ENCODE results near the gene EXT2.

EXT2 gene

GRCh38 chr11:44208976-44209603 lies 113.6 kb downstream of the EXT2 start:
- DNase-seq, result no peak

- no peak for DNase-seq
Observed at GRCh38 chr11:44212128-44212527, 116.7 kb downstream of the EXT2 start.

- DNase-seq, result no peak
Observed at GRCh38 chr11:44213148-44213547, 117.7 kb downstream of the EXT2 start.

- DNase-seq, result no peak
Observed at GRCh38 chr11:44217432-44217831, 122.0 kb downstream of the EXT2 start.

GRCh38 chr11:44219830-44220796 lies 124.6 kb downstream of the EXT2 start:
- no peak for DNase-seq

GRCh38 chr11:44221456-44221855 lies 126.0 kb downstream of the EXT2 start:
- no peak for DNase-seq

- DNase-seq, result no peak
Observed at GRCh38 chr11:44221992-44222391, 126.5 kb downstream of the EXT2 start.

- DNase-seq, result no peak
Observed at GRCh38 chr11:44223238-44223637, 127.8 kb downstream of the EXT2 start.

- DNase-seq, result no peak
Observed at GRCh38 chr11:44224867-44225501, 129.5 kb downstream of the EXT2 start.

- DNase-seq, result no peak
Observed at GRCh38 chr11:44226490-44226889, 131.0 kb downstream of the EXT2 start.

GRCh38 chr11:44226945-44227344 lies 131.5 kb downstream of the EXT2 start:
- no peak for DNase-seq

GRCh38 chr11:44228379-44228778 lies 132.9 kb downstream of the EXT2 start:
- DNase-seq, result no peak

- DNase-seq, result no peak
Observed at GRCh38 chr11:44229098-44229497, 133.6 kb downstream of the EXT2 start.

GRCh38 chr11:44229624-44230023 lies 134.1 kb downstream of the EXT2 start:
- no peak for DNase-seq

- DNase-seq, result no peak
Observed at GRCh38 chr11:44235765-44236201, 140.3 kb downstream of the EXT2 start.

- DNase-seq, result no peak
Observed at GRCh38 chr11:44236296-44236695, 140.8 kb downstream of the EXT2 start.

- DNase-seq, result no peak
Observed at GRCh38 chr11:44237156-44237555, 141.7 kb downstream of the EXT2 start.

- DNase-seq, result no peak
Observed at GRCh38 chr11:44241851-44242250, 146.4 kb downstream of the EXT2 start.

GRCh38 chr11:44243086-44243485 lies 147.6 kb downstream of the EXT2 start:
- DNase-seq, result no peak

GRCh38 chr11:44243595-44244343 lies 148.3 kb downstream of the EXT2 start:
- DNase-seq, result no peak

- no peak for DNase-seq
Observed at GRCh38 chr11:44244639-44245310, 149.3 kb downstream of the EXT2 start.

- DNase-seq, result no peak
Observed at GRCh38 chr11:44246726-44247125, 151.2 kb downstream of the EXT2 start.
